Fibroblast of upper back skin (primary cell): Measurements from ENCODE around the gene AKIRIN1.
A peak's percentile ranks its signal among the peaks of the same experiment; 100 is the strongest.
"Not testable (repeated sequence)": the region's sequence is repeated elsewhere in the genome, so short reads cannot be mapped to it uniquely, and the experiment has no call there.

Source experiments
- DNase-seq: peaks from one replicate; pipeline ENCODE4 v3.0.0-alpha.2; 2013

AKIRIN1 gene

GRCh38 chr1:38990738-38991637, at the start of gene AKIRIN1:
AKIRIN1 (plus strand) TSS chr1:38991276; CDS start chr1:38991381, 105 bp downstream.
- peak; percentile 96 for DNase-seq

- DNase-seq, result no peak
Observed at GRCh38 chr1:38941527-38942019, 49.5 kb upstream of the AKIRIN1 start, which contains the start of gene RHBDL2. RHBDL2 (minus strand) TSS chr1:38941830; CDS start chr1:38919212, 22,618 bp downstream.

GRCh38 chr1:38942664-38943428, 48.2 kb upstream of the AKIRIN1 start:
- DNase-seq, result no peak

GRCh38 chr1:38944547-38944946, 46.5 kb upstream of the AKIRIN1 start:
- DNase-seq, result no peak

- no peak for DNase-seq
Observed at GRCh38 chr1:38950553-38950952, 40.5 kb upstream of the AKIRIN1 start.

- no peak for DNase-seq
Observed at GRCh38 chr1:38953433-38953860, 37.6 kb upstream of the AKIRIN1 start.

- DNase-seq, result peak; percentile 46
Observed at GRCh38 chr1:38958967-38959366, 32.1 kb upstream of the AKIRIN1 start.

GRCh38 chr1:38962113-38962512, 29.0 kb upstream of the AKIRIN1 start:
- DNase-seq, result peak; percentile 80

GRCh38 chr1:38962560-38962959, 28.5 kb upstream of the AKIRIN1 start:
- DNase-seq, result peak; percentile 11

GRCh38 chr1:38964140-38964548, 26.9 kb upstream of the AKIRIN1 start:
- DNase-seq, result no peak

GRCh38 chr1:38973145-38973544, 17.9 kb upstream of the AKIRIN1 start:
- DNase-seq, result not testable (repeated sequence)

- DNase-seq, result no peak
Observed at GRCh38 chr1:38973659-38974437, 17.2 kb upstream of the AKIRIN1 start.

GRCh38 chr1:38977399-38978244, 13.5 kb upstream of the AKIRIN1 start:
- DNase-seq, result not testable (repeated sequence)

- DNase-seq, result not testable (repeated sequence)
Observed at GRCh38 chr1:38978245-38978542, 12.9 kb upstream of the AKIRIN1 start.

- DNase-seq, result not testable (repeated sequence)
Observed at GRCh38 chr1:38979380-38979779, 11.7 kb upstream of the AKIRIN1 start.

GRCh38 chr1:38989979-38990378, 1.1 kb upstream of the AKIRIN1 start:
- DNase-seq, result no peak

- DNase-seq, result peak; percentile 21
Observed at GRCh38 chr1:38990386-38990737, 714 bp upstream of the AKIRIN1 start.

- DNase-seq, result peak; percentile 18
Observed at GRCh38 chr1:38991638-38992411, 749 bp downstream of the AKIRIN1 start.

- DNase-seq, result no peak
Observed at GRCh38 chr1:38992412-38993111, 1.5 kb downstream of the AKIRIN1 start.

- DNase-seq, result no peak
Observed at GRCh38 chr1:38994196-38994595, 3.1 kb downstream of the AKIRIN1 start.
